Measurements from ENCODE around the gene UBE2D4.

Gene UBE2D4

GRCh38 chr7:43943417-43944187 lies 17.4 kb downstream of the UBE2D4 start:
- no peak for TF ChIP-seq CTCF (conservative IDR thresholded peaks at IDR 0.05; ENCODE audit: control insufficient read depth, insufficient read depth, low read depth, low read length)

GRCh38 chr7:43944286-43944685 lies 18.1 kb downstream of the UBE2D4 start:
- no peak for TF ChIP-seq CTCF (conservative IDR thresholded peaks at IDR 0.05; ENCODE audit: control insufficient read depth, insufficient read depth, low read depth, low read length)
- no peak for DNase-seq (ENCODE audit: low read depth)
- H3K4me3 ChIP-seq (ENCODE audit: control insufficient read depth, low read depth, low read length) = no peak overlapping the region

More at GRCh38 chr7:43943417-43944187, 17.4 kb downstream of the UBE2D4 start:
- no peak for DNase-seq (ENCODE audit: low read depth)
- H3K4me3 ChIP-seq (ENCODE audit: control insufficient read depth, low read depth, low read length) = no peak overlapping the region

- no peak for TF ChIP-seq CTCF (conservative IDR thresholded peaks at IDR 0.05; ENCODE audit: control insufficient read depth, insufficient read depth, low read depth, low read length)
- no peak for DNase-seq (ENCODE audit: low read depth)
- no peak overlapping the region for H3K4me3 ChIP-seq (ENCODE audit: control insufficient read depth, low read depth, low read length)
These were observed 25.8 kb downstream of the UBE2D4 start for GRCh38 chr7:43952028-43952427.

- DNase-seq (ENCODE audit: low read depth) = no peak
- H3K4me3 ChIP-seq (ENCODE audit: control insufficient read depth, low read depth, low read length) = no peak overlapping the region
- no peak for TF ChIP-seq CTCF (conservative IDR thresholded peaks at IDR 0.05; ENCODE audit: control insufficient read depth, insufficient read depth, low read depth, low read length)
These were observed 26.8 kb downstream of the UBE2D4 start for GRCh38 chr7:43953071-43953470.

GRCh38 chr7:43954524-43955228 lies 28.4 kb downstream of the UBE2D4 start:
- peak; percentile 59 for TF ChIP-seq CTCF (conservative IDR thresholded peaks at IDR 0.05; ENCODE audit: control insufficient read depth, insufficient read depth, low read depth, low read length)
- peak; percentile 71 for DNase-seq (ENCODE audit: low read depth)
- H3K4me3 ChIP-seq (ENCODE audit: control insufficient read depth, low read depth, low read length) = no peak overlapping the region

- H3K4me3 ChIP-seq (ENCODE audit: control insufficient read depth, low read depth, low read length) = no peak overlapping the region
- DNase-seq (ENCODE audit: low read depth) = no peak
- no peak for TF ChIP-seq CTCF (conservative IDR thresholded peaks at IDR 0.05; ENCODE audit: control insufficient read depth, insufficient read depth, low read depth, low read length)
These were observed 29.8 kb downstream of the UBE2D4 start for GRCh38 chr7:43956027-43956426.
